ENCODE data around the gene HPX.

The HPX gene

GRCh38 chr11:6443269-6444003, 2.6 kb upstream of the HPX start:
- peak; percentile 68 for ATAC-seq
- no peaks in the 10 kb centered on the region for H3K27me3 Mint-ChIP-seq
- H3K4me3 Mint-ChIP-seq, result no peak overlapping the region
- no peak overlapping the region for H3K27ac Mint-ChIP-seq
- no peaks in the 10 kb centered on the region for H3K4me1 Mint-ChIP-seq
- no peaks in the 10 kb centered on the region for H3K36me3 Mint-ChIP-seq
- no peaks in the 10 kb centered on the region for H3K9me3 Mint-ChIP-seq

- Mint-ChIP-seq H3K4me3 (no peak overlapping the region), H3K27me3 (no peaks in the 10 kb centered on the region), H3K9me3 (no peaks in the 10 kb centered on the region), H3K27ac (no peak overlapping the region), H3K4me1 (no peaks in the 10 kb centered on the region), H3K36me3 (no peaks in the 10 kb centered on the region)
- ATAC-seq, result no peak
Observed at GRCh38 chr11:6442441-6442840, 1.7 kb upstream of the HPX start.

GRCh38 chr11:6438979-6439571, 1.7 kb downstream of the HPX start:
- H3K4me3 Mint-ChIP-seq, result no peak overlapping the region
- ATAC-seq, result no peak

GRCh38 chr11:6437993-6438392, 2.8 kb downstream of the HPX start:
- Mint-ChIP-seq H3K9me3 (no peaks in the 10 kb centered on the region), H3K4me3 (no peak overlapping the region), H3K4me1 (peaks cover 6% of the 10 kb centered on the region), H3K27ac (no peak overlapping the region), H3K36me3 (no peaks in the 10 kb centered on the region), H3K27me3 (peaks cover 9% of the 10 kb centered on the region)
- peak; percentile 45 for ATAC-seq

More at GRCh38 chr11:6438979-6439571, 1.7 kb downstream of the HPX start:
- H3K4me1 Mint-ChIP-seq, result peaks cover under 1% of the 10 kb centered on the region
- H3K36me3 Mint-ChIP-seq, result no peaks in the 10 kb centered on the region
- no peaks in the 10 kb centered on the region for H3K9me3 Mint-ChIP-seq
- no peak overlapping the region for H3K27ac Mint-ChIP-seq
- H3K27me3 Mint-ChIP-seq, result peaks cover 2% of the 10 kb centered on the region

GRCh38 chr11:6437423-6437822, 3.4 kb downstream of the HPX start:
- Mint-ChIP-seq H3K4me1 (peaks cover 6% of the 10 kb centered on the region), H3K27ac (no peak overlapping the region), H3K4me3 (no peak overlapping the region), H3K9me3 (no peaks in the 10 kb centered on the region), H3K36me3 (no peaks in the 10 kb centered on the region), H3K27me3 (peaks cover 9% of the 10 kb centered on the region)
- ATAC-seq, result no peak

GRCh38 chr11:6433998-6434660, 6.7 kb downstream of the HPX start:
- Mint-ChIP-seq H3K27me3 (peaks cover 9% of the 10 kb centered on the region), H3K9me3 (no peaks in the 10 kb centered on the region), H3K27ac (no peak overlapping the region), H3K4me3 (no peak overlapping the region), H3K36me3 (no peaks in the 10 kb centered on the region), H3K4me1 (peaks cover 6% of the 10 kb centered on the region)
- no peak for ATAC-seq

GRCh38 chr11:6431861-6432260, 8.9 kb downstream of the HPX start:
- peaks cover 9% of the 10 kb centered on the region for H3K27me3 Mint-ChIP-seq
- H3K4me1 Mint-ChIP-seq, result peaks cover 6% of the 10 kb centered on the region
- no peak overlapping the region for H3K4me3 Mint-ChIP-seq
- no peaks in the 10 kb centered on the region for H3K9me3 Mint-ChIP-seq
- H3K36me3 Mint-ChIP-seq, result no peaks in the 10 kb centered on the region
- ATAC-seq, result no peak
- no peak overlapping the region for H3K27ac Mint-ChIP-seq

- ATAC-seq, result no peak
- Mint-ChIP-seq H3K4me1 (no peaks in the 10 kb centered on the region), H3K4me3 (no peak overlapping the region), H3K9me3 (no peaks in the 10 kb centered on the region), H3K27ac (no peak overlapping the region), H3K27me3 (peaks cover 12% of the 10 kb centered on the region), H3K36me3 (no peaks in the 10 kb centered on the region)
Observed at GRCh38 chr11:6427516-6427915, 13.3 kb downstream of the HPX start.

GRCh38 chr11:6420677-6421076, 20.1 kb downstream of the HPX start:
- H3K27ac Mint-ChIP-seq, result no peak overlapping the region
- H3K4me3 Mint-ChIP-seq, result no peak overlapping the region
- no peaks in the 10 kb centered on the region for H3K36me3 Mint-ChIP-seq

GRCh38 chr11:6419009-6419631, 21.7 kb downstream of the HPX start, which contains the start of gene APBB1:
Gene APBB1 (minus strand): TSS chr11:6419094. CDS start chr11:6411347, 7,747 bp downstream.
- H3K27me3 Mint-ChIP-seq, result peaks cover 19% of the 10 kb centered on the region
- H3K9me3 Mint-ChIP-seq, result no peaks in the 10 kb centered on the region
- H3K36me3 Mint-ChIP-seq, result no peaks in the 10 kb centered on the region
- H3K4me1 Mint-ChIP-seq, result peaks cover 5% of the 10 kb centered on the region
- H3K4me3 Mint-ChIP-seq, result peak within 1 kb of the TSS; percentile 73
- H3K27ac Mint-ChIP-seq, result no peak within 1 kb of the TSS
- peak; percentile 87 for ATAC-seq

More at GRCh38 chr11:6420677-6421076, 20.1 kb downstream of the HPX start:
- Mint-ChIP-seq H3K27me3 (peaks cover 20% of the 10 kb centered on the region), H3K4me1 (peaks cover 5% of the 10 kb centered on the region), H3K9me3 (no peaks in the 10 kb centered on the region)
- no peak for ATAC-seq

GRCh38 chr11:6418557-6419008, 22.2 kb downstream of the HPX start:
- Mint-ChIP-seq H3K4me1 (peaks cover 5% of the 10 kb centered on the region), H3K4me3 (no peak overlapping the region), H3K27ac (no peak overlapping the region), H3K27me3 (peaks cover 14% of the 10 kb centered on the region), H3K36me3 (no peaks in the 10 kb centered on the region), H3K9me3 (no peaks in the 10 kb centered on the region)
- ATAC-seq, result no peak

GRCh38 chr11:6417907-6418556, 22.8 kb downstream of the HPX start:
- no peaks in the 10 kb centered on the region for H3K9me3 Mint-ChIP-seq
- H3K27ac Mint-ChIP-seq, result no peak overlapping the region
- H3K36me3 Mint-ChIP-seq, result no peaks in the 10 kb centered on the region
- H3K4me1 Mint-ChIP-seq, result peaks cover 8% of the 10 kb centered on the region
- peaks cover 9% of the 10 kb centered on the region for H3K27me3 Mint-ChIP-seq
- H3K4me3 Mint-ChIP-seq, result no peak overlapping the region
- ATAC-seq, result no peak

- ATAC-seq, result no peak
- peaks cover 12% of the 10 kb centered on the region for H3K4me1 Mint-ChIP-seq
- H3K9me3 Mint-ChIP-seq, result no peaks in the 10 kb centered on the region
- H3K4me3 Mint-ChIP-seq, result no peak overlapping the region
- H3K27ac Mint-ChIP-seq, result no peak overlapping the region
- no peaks in the 10 kb centered on the region for H3K27me3 Mint-ChIP-seq
- peaks cover 2% of the 10 kb centered on the region for H3K36me3 Mint-ChIP-seq
Observed at GRCh38 chr11:6415797-6416196, 25.0 kb downstream of the HPX start.

GRCh38 chr11:6414874-6415328, 25.9 kb downstream of the HPX start:
- Mint-ChIP-seq H3K27me3 (no peaks in the 10 kb centered on the region), H3K9me3 (no peaks in the 10 kb centered on the region), H3K4me3 (no peak overlapping the region), H3K36me3 (peaks cover 5% of the 10 kb centered on the region), H3K4me1 (peaks cover 12% of the 10 kb centered on the region), H3K27ac (no peak overlapping the region)
- ATAC-seq, result no peak

- Mint-ChIP-seq H3K36me3 (peaks cover 5% of the 10 kb centered on the region), H3K27ac (no peak overlapping the region), H3K9me3 (no peaks in the 10 kb centered on the region), H3K27me3 (no peaks in the 10 kb centered on the region), H3K4me3 (no peak overlapping the region), H3K4me1 (peaks cover 7% of the 10 kb centered on the region)
- no peak for ATAC-seq
Observed at GRCh38 chr11:6413791-6414201, 27.0 kb downstream of the HPX start.
